DMS114 treated with DMSO at 0.1 percent for 48 hours (cell line): Measurements from ENCODE around the gene SNAP25.

Experiments used
- DNase-seq: peaks from one replicate; lab custom pipeline; 2025; ENCODE audit not compliant: unreplicated experiment; lab: John Stamatoyannopoulos, UW

The SNAP25 gene

DNA sequence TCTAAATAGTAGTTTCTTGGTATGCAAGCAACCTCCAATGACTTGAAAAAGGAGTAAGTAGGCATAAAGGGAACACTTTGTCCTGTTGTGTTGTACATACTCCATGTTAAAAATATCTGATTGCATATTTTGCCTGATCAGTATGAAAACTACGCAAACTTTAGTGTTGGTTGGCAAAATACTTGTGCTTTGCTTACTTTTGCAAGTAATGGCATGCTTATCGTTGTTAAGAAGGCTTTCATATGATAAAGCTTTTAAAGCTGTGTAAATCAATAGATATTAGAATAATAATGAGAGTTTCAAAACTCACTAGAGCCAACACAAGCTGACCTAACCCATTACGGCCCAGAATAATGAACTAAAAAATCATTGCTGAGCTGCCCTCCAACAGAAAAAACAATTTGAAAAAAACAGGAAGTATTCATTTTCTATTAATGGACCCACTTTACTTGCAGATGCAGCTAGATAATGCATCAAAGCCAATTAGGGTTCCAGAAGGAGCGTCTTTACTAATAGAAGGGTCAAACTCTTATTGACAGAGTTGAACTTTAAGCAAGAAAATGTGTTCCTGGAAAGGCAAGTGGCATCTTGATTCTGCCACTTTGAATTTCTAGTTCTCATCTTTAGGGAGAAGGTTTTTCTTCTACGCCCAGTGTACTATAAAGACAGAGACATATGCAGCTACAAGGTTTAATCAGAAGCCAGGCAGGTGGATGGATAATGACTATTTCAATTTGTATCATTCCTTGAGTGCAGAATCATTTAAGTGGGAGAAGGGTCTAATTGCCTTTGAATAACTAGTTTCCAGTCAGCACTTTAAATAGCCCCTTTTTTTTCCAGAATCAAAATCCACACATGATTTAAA is 82.2 kb downstream of the SNAP25 start:
- no peak for DNase-seq

DNA sequence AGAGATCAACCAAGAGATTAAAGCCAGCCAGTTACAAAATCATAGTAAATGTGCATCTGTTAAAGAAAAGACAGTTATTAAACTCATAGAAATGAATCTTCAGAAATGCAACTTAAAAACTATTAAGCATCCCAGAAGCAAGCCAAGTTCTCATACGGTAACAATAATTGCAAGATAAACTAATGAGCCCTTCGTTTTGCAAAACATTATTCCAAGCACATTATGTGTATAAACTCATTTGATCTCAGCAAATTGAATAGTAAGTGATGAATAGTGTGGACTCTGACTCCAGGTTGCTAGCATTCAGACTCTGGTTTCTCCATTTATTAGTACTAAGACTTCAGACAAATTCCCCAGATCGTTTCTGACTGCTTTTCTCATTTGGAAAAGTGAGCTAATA is 85.2 kb downstream of the SNAP25 start:
- DNase-seq = no peak

DNA sequence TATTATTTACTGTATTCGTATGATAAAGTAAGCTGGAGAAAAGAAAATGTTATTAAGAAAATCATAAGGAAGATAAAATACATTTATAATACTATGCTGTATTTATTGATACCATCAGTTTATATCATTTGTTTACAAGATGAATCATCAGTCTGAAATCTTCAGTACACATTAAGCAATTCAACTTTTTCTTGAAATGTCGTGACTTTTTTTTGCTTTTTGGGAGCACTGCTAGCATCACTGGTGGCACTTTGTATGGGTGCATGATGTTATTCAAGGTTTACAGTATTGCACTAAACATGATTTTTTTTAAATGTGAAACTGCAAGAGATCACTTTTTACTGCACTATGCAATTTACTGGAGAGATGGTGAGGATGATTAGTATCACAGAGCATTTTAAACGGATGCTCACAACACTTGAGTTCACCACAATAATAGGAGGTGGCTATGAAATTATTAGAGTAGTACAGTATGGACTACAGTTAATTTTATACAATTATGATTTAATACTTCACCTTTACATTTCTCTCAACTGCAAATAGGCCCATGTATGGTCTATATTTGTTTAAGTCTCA is 85.9 kb downstream of the SNAP25 start:
- DNase-seq = no peak

DNA sequence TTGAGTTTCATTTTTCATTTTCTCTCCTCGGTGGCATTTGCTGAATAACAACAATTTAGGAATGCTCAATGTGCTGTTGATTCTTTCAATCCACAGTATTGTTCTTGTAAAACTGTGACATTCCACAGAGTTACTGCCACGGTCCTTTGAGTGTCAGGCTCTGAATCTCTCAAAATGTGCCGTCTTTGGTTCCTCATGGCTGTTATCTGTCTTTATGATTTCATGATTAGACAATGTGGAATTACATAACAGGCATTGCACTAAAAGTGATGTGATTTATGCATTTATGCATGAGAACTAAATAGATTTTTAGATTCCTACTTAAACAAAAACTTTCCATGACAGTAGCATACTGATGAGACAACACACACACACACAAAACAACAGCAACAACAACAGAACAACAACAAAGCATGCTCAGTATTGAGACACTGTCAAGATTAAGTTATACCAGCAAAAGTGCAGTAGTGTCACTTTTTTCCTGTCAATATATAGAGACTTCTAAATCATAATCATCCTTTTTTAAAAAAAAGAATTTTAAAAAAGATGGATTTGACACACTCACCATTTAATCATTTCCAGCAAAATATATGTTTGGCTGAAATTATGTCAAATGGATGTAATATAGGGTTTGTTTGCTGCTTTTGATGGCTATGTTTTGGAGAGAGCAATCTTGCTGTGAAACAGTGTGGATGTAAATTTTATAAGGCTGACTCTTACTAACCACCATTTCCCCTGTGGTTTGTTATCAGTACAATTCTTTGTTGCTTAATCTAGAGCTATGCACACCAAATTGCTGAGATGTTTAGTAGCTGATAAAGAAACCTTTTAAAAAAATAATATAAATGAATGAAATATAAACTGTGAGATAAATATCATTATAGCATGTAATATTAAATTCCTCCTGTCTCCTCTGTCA is 88.1 kb downstream of the SNAP25 start:
- no peak for DNase-seq

DNA sequence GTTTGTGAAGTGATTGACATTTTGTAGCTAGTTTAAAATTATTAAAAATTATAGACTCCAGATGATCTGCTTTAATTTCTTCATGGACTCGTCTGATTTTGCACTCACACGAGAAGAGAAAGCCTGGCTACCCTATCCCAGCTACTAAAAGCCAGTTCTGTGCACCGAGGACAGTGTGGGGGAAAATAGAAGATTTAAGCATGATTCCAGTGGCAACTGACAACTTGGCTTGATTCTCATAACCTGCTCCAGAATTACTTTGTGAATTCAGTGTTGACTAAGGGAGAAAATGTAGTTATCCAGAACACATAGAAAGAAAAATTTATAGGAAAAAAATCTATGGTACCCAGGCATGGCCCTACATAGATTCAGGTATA is 88.7 kb downstream of the SNAP25 start:
- no peak for DNase-seq

DNA sequence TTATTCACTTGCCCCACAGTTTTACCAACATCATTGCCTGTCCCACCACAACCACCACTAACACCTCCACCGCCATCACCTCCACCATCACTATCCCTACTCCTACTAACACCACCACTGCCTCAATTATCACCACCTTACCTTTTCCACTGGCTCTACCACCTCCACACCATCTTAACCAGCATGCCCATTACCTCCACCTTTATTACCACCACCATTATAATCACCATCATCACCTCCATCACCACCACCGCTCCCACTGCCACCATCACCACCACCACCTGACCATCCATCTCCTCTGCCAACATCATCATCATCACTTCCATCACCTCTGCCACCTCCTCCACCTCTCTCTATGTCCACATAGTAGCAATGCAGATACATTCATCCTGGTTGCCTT is 90.0 kb downstream of the SNAP25 start:
- no peak for DNase-seq

DNA sequence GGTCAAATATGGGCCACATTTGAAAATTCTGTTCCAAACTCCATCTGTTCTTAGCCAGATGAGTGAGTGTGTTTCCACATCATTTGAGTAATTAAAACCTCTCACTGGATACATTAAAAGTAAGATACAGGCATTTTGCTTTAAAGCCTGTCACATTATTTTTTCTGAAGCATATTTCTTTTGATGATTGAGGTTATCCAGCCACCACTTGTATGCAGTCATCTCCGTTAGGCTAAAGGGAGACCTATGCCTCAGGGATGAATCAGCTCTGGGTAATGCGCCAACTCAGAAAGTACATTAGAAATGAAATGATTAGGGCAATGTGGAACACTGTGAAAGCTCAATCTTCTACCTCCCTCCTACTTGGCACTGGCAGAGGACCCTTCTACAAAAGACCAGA is 90.7 kb downstream of the SNAP25 start:
- DNase-seq = no peak

DNA sequence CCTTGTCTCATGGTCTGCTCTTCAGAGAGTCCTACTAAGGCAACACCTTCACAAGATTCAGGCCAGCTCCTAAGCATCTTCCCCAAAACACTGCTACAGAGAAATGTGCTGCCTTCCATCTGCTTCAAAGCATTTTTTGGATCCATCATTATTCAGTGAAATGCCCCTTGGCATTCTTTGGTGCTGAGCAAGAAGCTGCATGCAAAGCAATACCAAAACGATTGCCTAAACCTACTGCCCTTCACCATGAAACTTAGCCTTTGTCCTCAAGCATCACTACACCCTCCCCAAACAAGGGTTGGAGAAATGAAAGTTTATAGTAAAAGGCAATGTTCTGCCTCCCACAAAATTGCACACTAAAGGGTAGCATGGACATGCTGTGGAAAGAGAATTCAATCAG is 93.5 kb downstream of the SNAP25 start:
- DNase-seq = no peak

DNA sequence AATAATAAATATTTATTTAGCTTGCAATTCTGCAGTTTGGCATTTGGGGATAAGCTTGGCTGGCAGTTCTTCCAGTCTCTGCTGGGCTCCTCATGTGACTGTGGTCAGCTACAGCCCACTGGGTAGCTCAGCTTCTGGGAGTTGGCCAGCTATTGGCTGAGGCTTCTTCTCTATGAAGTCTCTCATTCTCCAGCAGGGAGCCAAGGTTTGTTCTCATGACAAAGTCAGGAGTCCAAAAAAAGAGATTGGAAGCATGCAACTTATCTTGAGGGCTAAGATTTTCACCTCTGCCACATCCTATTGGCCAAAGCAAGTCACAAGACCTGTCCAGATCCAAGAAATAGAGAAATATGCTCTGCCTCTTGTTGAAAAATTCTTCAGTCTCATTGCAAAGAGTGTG is 94.6 kb downstream of the SNAP25 start:
- no peak for DNase-seq

DNA sequence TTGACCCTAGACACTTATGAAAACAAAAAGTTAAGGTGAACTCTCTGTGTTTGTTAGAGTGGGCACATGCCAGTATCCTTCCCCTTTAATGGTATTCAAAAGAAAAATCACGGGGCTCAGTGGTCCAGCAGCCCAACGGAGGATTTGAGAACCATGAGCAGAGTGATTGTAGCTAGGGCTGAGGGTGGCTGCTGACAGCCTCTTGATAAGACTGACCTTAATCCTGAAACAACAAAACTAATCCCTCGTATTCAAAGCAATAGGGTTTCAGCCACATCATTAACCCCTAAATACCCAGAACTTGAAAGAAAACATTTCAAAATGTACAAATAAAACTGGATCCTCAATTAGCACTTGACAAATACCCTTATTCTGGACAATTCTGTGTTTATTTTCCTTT is 95.1 kb downstream of the SNAP25 start:
- DNase-seq = no peak

DNA sequence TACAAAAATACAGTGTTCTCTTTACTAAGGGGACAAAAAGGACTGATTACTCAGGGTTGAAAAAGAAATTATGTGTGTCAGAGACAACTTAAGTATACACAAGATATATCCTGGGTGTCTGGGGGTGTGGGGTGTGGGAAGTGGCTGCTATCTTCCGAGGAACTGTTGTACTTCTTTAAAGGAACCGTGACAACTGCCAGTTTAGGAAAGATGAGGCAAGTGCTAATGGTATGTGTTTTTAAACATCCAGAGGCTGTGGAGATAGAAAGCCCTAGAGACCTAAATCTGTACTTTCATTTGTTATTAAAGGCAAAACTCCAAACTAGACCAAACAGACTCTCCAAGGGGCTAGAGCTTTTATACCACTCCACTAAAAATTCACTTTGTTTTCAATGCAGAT is 95.6 kb downstream of the SNAP25 start:
- no peak for DNase-seq

DNA sequence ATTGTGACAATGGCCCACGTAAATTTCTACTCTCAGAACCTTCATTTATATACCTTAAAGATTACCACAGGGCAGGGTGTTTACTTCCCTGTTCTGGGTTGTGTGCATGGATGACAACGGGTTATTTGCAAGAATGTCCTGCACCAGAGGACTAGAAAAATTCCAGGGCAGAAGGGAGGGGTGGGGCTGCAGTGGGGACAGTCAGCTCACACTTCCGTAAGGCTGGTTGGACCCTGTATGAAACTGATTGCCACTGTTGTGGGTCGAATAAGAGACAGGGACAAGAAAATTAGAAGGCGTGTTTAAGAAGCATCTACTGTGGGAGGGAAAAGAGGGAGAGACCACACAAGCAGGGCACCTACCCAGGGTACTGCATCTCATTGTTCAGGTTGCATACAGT is 96.5 kb downstream of the SNAP25 start:
- DNase-seq = no peak

DNA sequence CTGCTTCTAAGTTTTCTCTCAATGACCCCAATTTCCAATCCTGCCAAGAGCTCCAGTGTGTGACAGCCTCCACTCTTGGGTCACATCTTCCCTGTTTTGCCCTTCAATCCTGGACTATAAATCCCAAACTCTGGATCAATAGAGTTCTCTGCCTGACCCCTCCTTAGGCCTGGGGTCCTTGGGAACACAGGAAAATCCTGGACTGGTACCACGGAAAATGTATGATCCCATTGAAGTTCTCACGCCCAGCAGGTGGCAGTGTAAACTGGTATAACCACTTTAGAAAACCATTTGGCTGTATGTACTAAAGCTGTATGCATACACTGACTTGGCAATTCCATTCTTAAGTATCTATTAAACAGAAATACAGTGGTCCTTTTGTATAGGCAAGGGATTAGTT is 98.0 kb downstream of the SNAP25 start:
- no peak for DNase-seq

DNA sequence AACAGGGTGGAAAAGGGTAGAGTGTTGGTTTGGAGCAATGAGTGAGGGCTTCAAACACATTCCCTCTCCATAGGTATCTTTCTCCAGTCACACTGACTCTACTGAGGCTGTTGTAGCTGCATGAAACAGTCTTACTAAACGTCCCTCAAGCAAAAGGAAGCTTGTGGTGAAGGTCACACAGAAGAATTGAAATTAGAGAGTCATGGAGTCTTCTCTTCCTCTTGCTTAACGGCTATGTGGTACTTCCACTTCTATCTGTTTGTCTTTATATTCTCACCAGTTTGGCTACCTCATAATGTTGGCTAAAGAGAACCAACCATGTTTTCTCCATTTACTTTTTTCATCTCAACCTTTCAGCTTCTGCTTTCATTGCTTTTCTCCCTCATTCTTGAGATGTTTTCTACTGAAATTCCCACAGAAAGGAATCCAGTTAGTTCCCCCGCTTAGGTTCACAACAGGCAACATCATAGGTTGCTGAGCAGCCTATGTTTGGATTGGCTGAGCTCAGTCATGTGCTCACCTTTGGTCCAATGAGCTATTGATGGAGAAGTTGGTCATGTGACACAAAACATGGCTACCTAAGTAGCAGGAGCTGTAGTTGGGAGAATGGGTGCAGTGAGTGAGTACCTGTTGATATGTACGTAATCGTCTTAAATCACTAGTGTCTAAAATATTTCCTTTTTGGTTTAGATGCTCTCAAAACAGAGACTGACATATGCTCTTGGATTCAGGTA is 99.8 kb downstream of the SNAP25 start:
- no peak for DNase-seq

DNA sequence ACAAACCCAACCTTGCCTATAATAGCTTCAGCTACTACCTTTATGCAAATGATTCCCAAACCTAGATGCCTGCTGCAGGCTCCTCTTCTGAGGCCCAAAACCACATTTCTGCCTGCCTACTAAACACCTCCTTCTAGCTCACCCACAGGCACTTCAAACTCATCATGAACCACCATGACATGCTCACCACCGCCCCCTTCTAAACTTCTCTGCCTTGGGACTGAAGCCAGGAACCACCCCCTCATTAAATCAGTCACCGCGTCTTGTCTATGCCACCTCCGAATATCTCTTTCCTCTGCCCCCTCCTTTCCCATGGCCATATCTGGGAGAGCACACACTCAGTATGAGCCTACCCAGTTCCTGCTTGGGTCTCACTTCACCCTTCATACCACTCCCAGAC is 101.2 kb downstream of the SNAP25 start:
- DNase-seq = no peak

DNA sequence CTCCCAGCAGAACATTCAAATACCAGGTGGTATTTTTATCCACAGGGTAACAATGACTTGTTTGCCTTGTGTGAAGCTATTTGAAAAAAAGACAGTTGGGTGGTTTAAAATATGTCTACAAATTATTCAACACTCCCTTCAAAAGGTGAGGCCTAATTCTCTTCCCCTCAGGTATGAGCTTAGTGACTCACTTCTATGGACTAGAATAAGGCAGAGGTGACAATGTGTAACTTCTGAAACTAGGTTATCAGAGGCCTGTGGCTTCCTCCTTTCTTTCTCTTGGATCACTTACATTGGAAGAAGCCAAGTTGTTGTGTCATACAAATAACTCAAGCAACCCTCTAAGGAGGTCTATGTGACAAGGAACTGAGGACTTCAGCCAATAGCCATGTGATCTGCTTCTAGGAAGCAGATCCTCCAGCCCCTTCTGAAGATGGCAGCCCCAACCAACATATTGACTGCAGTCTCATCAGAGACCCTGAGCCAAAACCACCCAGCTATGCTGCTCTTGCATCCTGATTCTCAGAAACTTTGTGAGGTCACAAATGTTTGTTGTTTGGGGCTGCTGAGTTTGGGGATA is 102.6 kb downstream of the SNAP25 start:
- DNase-seq = no peak

DNA sequence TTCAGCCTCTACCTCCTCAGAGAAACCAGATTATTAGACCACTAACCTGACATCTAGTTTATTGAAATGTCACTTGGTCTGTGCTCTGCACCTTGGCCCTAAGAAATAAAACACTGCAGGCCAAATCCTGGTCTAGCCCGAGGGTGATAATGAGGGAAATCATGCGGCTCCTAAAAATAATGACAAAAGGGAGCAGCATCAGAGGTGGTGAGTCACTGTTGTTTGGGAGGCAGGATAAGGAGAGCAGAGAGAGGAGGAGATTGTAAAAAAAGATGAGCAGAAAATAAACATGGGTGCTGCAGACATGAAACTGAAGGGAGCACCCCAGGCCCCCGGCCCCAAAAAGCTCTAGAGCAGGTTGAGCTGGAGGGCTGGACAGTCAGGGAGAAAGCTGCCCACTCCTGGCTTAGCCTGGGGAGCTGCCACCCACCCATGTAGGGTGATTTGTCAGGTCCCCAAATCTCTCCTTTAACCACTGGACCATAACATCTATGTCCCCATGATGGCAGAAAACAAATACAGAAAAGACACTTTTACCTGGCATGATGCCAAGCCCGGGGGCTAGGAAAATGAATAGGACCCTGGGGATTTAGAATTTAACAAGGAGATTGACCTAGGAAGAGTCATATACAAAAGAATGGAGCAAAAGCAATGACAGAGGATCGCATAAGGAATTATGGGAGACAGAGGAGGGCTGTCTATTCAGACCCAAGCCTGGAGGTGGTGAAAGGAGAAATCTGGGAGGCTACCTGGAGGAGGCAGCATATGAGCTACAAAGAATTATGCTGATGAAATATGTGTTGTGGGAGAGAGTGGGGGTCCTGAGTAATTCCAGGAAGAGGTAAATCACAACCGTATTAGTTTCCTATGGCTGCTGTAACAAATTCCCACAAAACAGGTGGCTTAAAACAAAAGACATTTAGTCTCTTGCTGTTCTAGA is 103.7 kb downstream of the SNAP25 start:
- no peak for DNase-seq

DNA sequence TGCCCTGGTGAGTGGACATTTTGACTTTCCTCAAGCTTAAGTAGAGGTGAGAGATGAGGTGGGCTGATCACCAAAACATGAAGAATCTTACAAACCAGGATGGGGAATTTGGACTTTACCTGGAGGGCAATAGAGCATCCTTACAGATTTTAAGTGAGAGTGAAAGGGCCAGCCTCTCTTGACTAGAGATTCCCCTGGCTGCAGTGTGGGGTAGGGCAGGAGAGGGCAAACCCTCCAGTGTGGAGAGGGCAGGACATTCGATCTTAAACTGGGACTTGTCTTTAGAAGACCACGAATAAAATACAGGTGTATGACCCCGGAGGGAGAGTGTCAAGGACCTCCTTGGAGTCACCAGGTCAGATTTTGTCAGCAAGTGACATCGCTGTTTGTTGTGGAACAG is 105.1 kb downstream of the SNAP25 start:
- DNase-seq = no peak

DNA sequence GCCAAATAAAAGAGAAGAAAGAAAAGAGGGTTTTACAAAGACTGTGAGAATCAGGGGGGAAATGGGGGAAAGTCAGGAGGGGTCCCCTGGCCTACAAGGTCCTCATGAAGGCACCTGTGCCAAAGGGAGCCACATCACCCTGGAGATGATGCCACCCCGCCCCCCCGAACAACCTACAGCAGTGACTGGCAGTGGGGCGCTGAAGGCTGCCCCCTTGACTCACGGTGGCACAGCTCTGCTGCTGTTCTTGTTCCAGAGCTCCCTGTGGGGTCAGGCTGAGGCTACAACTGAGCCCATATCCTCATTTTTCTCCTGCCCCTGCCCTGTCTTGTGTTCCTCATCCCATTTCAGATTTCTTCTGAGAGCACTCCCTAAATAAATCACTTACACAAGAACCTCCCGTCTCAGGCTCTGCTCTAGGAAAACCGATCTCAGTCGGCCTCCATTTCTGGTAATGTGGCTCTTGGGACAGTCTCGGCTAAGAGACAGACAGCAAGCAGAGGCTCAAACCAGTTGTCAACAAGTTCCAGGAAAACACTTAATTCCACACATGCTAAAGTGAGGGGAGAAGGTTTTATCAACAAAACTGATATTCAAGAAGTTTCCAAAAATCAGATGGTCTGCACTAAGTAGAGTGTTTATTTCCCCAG is 105.7 kb downstream of the SNAP25 start:
- DNase-seq = no peak
